ENCODE data around the gene CDH4.

CDH4 gene

DNA sequence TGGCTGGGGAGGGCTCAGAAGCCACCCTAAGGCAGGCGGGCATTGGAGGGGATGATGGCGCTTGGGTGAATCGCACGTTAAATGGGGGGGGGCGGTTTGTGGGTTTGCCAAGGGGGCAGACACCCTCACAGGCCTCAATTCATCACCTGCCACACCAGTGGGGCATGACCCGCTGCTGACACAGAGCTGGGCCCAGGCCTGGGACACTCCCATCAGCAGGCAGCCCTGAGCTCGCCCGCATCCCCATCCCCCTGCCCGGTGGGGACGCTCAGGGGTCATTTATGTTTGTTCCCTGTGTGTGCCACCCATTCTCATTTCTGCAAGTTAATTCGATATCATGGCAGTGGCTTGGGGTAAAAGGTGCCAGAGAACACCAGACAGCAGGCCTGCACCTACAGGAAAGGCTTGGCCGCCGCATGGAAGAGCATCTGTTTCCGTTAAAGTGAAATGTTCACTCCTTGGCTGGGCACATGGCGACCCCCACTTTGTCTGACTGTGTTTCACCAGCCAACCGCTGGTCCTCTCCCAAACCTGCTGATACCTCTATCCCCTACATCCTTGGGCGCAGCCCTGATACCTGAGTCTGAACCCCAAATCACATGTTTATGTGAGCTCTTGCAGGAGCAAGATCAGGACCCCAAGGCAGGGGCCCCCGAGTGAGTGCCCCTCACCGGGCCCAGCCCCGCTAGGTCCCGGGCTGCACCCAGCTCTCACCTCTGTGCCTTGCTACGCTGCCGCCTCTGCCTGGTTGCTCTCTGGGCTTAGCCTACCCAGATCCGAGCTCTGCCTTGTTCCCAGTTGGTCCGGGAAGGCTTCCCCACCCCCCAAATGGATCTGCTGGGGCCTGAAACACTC is 564.8 kb downstream of the CDH4 start:
- no peak for DNase-seq

DNA sequence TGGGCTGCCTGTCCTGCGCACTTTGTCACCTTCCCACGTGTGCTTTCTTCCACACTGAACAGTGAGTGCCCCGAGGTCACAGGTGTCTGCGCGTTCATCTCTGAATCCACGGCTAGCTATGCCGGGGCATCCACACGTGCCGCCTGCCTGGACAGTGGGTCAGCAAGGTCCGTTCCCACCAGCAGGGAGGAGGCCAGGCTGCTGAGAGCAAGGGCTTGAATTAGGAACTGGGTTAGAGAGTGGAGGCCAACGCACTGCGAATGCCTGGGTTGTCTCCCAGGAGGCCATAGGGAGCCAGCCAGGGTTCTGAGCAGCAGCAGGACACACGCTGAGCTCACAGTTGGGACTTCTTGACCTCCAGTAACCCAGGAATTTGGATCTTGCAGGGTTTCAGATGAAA is 565.5 kb downstream of the CDH4 start:
- no peak for DNase-seq

DNA sequence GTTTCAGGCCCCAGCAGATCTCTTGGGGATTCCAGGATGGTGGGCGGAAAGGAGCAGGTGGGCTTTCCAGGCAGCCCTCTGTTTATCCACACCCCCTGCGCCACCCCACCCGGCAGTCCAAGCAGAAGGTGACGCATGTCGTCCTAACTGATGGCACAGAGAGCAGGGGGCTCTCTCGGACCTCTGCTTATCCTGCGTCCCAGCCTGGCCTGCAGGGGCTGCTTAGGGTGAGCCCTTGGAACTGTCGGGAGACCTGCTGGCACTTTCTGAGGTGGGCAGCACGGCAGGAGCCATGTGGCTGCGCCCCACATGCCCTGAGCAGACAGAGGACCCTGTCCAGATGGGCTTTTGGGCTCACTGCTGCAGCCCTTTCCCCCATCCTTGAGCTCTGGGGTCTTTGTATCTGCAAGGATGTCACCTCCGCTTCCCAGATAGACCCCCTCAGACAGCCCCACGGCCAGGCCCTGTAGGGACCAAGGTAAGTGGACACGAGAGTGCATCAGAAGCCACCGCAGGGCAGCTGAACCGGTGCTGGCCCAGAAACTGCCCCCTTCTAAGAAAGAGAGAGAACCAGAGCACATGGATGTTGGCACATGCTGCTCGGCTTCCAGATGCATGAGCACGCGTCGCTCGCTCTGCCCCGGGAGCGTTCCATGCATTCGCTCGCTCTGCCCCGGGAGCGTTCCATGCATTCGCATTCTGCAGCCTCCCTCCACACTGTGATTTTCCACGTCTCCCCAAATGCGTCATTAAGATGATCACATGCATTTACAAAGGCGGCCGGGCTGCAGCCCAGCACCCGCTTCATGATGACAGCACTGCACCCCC is 566.9 kb downstream of the CDH4 start:
- DNase-seq = no peak

DNA sequence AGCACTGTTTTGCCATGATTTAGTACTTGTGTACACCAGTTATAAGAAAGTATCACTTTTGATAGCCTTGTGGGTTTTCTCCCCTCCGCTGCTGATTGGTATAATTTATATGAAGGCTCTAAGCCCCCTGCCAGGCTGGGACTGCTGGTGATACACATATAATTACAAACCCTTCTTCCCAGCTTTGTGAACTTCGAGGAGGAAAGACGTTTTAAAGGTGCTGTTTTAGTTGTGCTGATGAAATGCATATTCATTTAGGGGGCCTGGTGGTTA is 567.4 kb downstream of the CDH4 start:
- no peak for DNase-seq

DNA sequence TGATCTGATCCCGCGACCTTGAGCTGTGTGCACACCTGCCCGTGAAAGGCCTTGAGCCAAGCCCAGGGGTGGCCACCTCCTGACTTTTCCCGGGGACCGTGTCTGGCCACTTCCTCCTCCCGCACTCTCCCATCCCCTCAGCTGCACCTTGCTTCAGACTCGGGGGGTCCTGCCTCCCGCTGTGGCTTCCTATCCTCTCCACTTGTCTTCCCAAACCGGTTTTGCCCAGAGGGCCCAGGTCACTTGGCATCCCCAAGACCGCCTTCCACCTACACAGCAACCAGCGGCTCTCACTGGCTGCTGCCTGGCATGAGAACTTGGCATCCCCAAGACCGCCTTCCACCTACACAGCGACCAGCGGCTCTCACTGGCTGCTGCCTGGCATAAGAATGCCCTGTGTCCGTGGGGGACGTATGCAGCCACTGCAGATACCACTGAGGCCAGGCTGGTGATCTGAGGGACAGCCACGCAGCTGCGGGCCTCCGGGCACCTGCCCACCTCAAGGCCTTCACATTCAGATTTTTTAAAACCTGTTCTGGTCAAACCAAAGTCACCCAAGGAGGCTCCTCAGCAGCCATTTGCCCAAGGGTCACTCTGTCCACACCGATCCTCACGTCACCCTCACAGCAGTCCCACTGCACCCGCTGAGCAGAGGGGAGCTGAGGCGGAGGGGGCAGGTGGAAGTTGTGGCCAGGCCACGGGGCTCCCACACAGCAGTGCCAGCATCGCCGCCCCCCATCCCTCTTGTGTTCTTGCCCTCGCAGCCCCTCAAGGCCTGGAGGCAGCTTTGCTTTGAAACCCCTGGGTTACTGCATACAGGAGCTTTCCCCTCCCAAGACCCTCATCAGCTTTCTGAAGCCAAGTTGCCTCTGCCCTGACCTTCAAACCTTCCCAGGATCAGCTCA is 568.1 kb downstream of the CDH4 start:
- no peak for DNase-seq

DNA sequence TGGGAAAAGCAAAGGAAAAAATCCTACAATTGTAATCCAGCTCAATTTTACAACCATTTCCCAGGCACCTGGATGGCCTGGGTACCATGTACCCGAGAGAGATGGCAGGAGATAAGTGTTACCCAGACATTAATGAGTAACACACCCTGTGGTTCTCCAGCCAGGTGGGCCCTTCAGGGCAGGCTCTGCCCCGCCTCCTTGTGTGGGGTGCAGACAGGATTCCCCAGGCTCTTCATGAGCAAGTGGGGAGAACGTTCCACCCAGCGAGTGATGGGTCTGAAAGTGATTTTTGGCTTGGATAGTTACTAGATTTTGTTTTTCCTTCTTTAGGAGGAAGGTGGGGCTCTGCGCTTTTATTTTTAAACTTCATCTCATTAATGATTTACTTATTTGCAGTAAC is 569.7 kb downstream of the CDH4 start:
- DNase-seq = no peak

DNA sequence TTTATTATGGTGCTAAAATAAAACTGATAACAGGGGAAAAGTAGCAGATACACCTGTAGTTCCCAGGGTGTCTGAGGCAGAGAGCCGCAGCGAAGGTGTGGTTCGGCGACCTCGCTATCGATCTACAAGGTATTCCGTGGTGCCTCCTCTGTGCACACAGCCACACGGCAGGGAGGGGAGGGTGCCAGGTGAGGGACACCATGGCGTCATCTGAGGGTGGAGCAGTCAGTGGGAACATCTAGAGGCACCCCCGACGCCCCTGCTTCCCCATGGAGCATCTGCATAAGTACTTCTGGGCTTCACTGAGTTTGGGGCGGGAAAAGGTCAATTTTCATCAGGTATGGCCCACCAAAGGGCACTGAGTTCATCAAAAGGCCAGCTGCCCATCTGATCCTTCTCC is 570.3 kb downstream of the CDH4 start:
- DNase-seq = no peak

DNA sequence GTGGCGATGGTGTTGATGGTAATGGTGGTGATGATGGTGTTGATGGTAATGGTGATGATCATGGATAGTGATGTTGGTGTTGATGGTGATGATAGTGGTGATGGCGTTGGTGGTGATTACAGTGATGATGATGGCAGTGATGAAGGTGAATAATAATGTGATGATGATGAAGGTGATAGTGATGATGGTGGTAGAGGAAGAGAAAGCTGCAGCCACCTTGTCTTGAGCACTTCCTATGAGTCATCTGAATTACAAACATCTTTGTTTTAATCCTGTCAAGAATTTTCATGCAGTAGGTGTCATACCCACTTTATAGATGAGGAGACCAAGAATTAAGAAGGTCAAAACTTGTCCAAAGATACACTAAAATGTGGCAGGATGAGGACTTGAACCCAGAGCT is 571.2 kb downstream of the CDH4 start:
- no peak for DNase-seq

DNA sequence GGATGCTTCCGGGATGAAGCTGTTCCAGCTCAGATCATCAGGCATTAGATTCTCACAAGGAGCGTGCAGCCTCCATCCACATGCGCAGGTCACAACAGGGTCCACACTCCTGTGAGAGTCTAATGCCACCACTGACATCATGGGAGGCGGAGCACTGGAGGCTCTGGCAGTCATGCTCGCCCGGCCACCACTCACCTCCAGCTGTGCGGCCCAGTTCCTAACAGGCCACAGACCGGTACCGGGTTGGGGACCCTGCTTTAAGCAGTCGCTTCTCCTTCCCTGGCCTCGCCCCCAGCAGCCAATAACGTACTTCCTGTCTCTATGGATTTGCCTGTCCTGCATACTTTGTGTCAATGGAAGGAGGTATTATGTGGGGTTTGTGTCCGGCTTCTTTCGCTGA is 576.8 kb downstream of the CDH4 start:
- no peak for DNase-seq

DNA sequence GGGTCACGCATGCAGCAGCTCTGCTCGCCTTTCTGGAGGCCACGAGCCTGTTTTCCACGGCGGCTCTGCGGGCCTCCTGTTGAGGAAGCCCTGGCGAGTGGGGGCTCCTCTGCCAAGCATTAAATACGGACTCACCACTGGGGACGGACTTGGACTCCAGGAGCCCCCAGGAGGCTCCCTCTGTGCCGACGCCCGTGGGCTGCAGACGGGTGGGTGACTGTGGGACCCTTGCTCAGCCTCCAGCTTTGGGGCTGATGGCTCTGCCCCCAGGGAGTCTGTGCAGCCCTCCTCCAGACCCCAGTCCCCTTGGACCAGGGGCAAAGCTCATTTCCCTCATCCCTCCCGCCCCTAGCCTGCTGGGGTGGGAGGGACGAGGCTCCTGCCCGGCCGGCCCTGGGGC is 577.5 kb downstream of the CDH4 start:
- DNase-seq = no peak

DNA sequence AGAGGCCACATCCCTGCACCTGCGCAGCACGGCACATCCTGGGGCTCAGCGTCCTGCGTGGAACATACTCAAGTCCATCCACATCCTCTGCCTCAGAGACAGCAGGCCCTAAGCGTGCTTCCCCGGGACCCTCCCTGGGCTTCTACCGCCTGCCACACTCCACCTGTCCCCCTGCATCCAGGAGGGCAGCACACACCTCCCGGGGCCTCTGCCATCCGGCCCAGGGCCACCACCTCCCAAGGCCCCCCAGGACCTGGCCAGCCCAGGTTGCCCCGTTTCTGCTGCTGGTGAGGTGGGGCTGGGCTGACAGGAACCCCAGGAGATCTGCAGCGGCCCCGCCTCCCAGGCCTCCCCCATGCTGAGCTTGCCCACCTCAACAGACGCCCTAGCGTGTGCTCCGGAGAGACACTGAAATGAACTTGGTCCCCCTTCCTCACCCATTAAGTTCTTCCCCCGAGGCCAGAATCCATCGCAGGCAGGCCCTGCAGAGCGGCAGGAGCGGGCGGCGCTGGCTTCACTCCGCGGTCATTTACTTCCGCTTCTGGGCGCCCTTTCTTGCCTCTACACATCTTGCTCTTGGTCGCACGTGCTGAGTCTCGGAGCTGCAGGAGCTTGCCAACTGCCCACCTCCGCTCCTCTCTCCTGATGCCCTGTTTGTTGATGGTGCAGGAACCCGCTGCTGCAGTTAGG is 578.3 kb downstream of the CDH4 start:
- no peak for DNase-seq

DNA sequence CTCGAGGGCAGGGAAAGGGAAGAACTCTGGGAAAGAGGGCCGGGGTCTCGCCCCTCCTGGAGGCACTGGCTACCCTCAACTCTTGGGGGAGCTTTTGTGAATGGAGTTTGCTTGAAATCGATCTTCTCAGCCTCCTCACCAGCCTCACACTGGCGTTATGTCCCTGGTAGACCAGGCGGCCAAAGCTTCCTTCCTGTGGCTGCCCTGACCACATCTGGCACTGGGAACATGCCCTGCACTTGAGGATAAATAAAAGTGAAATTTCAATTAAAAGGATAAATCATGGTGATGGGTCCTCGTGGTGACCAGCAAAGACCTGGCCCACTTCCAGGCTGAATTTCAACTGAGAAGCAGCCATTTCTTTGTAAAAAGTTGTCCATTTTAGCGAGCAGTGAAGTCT is 578.9 kb downstream of the CDH4 start:
- no peak for DNase-seq

DNA sequence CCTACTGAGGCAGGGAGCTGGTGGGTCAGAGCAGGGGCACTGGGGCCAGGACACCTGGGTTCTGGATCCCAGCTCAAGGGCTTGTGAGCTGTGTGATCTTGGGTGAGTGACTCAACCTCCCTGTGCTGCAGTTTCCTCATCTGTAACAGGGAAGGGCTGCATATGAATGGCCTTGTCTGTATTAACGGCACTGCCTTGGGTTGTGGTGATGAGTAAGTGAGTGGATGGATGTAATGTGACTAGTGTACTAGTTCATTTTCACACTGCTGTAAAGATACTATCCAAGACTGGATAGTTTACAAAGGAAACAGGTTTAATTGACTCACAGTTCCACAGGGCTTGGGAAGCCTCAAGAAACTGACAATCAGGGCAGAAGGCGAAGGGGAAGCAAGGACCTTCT is 580.1 kb downstream of the CDH4 start:
- no peak for DNase-seq

DNA sequence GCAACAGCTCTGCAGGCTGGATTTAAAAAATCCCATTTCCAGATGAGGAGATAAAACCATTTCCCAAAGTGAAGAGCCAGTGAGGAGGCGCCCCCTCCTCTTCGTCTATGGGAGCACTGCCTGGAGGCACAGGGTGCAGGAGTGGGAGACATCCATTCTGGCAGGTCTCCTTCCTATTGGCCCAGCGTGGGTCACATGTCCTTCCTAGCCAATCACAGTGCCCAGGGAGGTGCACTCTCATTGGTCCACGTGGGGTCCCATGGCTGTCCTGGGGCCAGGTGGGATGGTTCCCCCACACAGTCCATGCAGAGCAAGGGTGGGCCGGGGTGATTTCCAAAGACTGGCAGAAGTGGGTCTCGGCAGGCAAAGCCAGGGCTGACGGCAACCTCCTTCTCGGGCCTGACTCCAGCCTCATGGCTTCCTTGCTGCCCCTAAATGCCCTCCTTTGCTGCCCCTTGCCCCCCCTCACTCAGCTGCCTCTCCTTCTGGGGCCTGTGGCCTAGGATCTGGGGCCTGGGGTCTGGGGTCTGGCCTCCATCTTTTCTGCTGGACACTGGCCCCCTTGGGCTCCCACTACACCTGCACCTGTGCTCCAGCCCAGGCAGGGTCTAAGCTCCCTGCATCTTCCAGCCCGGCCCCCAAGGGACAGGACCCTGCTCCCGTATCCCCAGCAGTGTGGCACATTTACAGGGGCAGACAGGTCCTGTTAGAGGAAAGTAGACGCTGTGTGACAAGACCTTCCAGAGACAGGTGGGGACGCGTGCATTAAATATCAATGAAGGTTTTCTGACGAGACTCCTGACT is 581.9 kb downstream of the CDH4 start:
- DNase-seq = no peak

DNA sequence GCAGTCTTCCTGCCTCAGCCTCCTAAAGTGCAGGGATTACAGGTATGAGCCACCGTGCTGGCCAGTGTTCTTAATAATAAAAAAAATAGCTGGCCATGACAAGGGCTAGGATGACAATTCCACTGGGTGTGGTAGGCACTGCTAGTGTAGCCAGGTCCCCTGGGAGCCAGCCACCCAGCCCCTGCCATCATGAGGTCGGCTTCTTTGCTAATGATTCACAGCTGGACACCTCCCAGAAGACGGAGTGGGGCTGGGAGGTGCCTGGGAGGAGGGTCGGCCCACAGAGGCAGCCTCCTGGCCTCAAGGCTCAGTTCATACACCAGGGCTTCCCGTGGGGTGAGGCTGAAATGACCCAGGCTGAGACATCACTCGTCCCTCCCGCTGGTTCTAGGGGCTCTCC is 583.2 kb downstream of the CDH4 start:
- no peak for DNase-seq

DNA sequence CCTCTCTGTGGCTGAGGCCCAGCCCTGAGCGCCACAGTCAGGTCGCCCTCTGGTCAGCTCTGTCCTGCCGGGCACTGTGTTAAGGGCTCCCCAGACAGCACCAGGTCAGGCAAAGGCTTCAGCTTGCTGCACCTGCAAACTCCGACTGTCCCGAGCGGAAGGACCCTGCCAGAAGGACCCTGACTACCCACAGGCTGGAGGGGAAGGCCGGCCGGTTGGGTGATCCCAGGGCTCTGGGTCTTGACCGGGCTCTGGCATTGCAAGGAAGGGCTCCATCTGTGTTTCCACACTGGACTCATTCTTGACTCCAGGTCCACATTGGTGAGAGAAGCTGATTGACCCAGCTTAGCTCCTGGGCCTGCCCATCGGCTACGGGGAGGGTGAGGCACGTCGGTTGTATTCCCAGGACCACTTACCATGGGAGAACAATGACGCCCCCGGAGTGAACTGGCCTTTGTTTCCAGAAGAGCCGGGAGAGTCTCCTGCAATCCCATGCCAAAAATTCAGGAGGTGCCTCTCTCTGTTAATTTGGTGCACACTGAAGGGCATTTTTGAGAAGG is 583.8 kb downstream of the CDH4 start:
- no peak for DNase-seq

DNA sequence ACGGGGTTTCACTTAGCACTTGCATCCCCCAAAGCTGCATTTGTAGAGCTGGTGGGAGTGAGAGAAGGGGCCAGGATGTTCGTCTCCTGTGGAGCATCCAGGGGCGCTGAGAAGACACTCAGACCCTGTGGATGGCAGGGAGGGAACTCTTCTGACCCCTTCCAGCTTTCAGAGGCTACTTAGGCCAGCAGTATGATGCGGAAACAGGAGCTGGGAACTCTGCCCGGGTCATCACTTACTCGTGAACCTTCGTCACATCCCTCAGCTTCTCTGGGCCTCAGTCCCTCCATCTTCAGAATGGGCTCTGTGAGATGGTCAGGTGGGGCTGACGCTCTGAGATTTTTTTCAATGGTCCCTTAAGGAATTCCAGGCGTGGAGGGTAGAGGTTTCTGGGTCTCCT is 585.1 kb downstream of the CDH4 start:
- no peak for DNase-seq

DNA sequence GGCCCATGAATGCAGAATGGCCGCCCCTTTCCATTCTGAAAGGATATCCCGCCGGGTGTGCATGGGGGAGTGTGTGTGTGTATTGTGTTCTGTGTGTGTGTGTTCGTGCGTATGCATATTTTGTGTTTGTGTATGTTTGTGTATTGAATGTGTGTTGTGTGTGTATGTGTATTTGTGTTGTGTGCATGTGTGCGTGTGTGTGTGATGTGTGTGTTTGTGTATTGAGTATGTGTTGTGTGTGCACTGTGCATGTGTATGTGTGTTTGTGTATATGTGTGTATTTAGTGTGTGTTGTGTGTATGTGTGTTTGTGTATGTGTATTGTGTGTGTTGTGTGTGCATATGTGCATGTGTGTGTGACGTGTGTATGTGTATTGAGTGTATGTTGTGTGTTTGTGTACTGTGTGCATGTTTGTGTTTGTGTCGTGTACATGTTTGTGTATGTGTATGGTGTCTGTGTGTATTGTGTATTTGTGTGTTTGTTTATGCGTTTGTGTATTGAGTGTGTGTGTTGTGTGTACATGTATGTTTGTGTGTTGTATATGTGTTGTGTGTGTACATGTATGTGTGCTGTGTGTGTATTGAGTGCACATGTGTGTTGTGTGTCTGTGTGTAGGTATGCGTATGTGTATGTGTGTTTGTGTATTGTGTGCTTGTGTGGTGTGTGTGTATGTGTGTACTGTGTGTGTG is 587.3 kb downstream of the CDH4 start:
- DNase-seq = no peak

DNA sequence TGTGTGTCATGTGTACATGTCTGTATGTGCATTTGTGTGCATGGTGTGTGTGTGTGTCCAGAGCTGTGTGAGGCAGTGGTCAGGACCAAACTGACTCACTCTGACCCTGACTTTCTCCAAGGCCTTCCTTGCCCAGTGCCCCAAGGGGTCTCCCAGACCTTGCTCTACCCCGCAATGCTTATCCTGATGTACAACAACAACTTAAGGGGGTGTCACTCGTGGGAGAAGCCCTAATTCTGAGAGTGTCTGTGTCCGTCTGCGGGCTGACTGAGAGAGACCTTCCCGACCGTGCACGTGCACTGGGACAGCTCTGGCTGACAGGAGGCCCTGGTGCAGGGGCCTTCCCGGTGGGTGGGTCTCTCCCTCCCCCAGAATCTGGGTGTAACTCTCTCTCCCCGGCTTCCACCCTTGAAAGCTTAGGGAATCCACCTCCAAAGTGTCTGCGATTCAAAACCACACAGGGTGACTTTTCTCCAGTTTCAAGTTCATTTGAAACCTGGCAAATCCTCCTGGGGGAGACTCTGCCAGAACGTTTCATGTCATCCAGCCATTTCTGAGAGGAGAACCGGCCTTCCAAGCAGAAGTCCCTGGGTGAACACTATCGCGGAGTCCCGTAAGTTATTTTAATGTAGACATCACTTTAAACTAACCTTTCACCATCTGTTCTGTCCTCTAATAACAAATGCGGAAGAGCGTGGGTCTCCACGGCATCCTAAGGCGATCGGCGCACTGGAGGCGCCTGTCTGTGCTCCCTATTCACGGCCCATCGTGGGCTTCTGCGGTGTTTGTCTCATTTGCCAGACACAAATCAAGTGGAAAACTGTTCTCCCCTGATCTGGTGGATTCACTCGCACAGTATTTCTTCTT is 588.1 kb downstream of the CDH4 start:
- no peak for DNase-seq

Data from effector CD8-positive, alpha-beta T cell (primary cell).